Mesenteric fat pad (tissue), 1 donor: ENCODE results near the gene CKLF. TPM values are rescaled to one million over a fixed set of nuclear protein-coding genes. Genes with fewer than 3 reads are reported as not detected.

ENCODE experiments used
- DNase-seq: peaks from one replicate; pipeline ENCODE4 v3.0.0-alpha.2; 2020; ENCODE audit warnings: low spot score
- total RNA-seq: library from RNA; stranded (reverse); fragmentation: NEBNext Ultra II Directional; extraction: Animal tissue kit (Norgen Biotek cat#: 25700); gene quantifications from one replicate; pipeline ENCODE4 v1.2.1, GENCODE V29; 2021
- donor health status: DM: yes; HTN: yes; CAD: no.

Gene CKLF
- total RNA-seq, 1 donor from 2014 or later = 41.6 TPM

- peak; percentile 97 for DNase-seq
These were observed 35.4 kb upstream of the CKLF start for GRCh38 chr16:66516808-66517585.

GRCh38 chr16:66517586-66518263, 34.7 kb upstream of the CKLF start:
- peak; percentile 62 for DNase-seq

GRCh38 chr16:66519482-66520373, 32.6 kb upstream of the CKLF start:
- peak; percentile 62 for DNase-seq

GRCh38 chr16:66520406-66521170, 31.8 kb upstream of the CKLF start:
- peak; percentile 68 for DNase-seq

GRCh38 chr16:66521252-66521713, 31.1 kb upstream of the CKLF start:
- DNase-seq = peak; percentile 77

GRCh38 chr16:66521951-66522771, 30.2 kb upstream of the CKLF start:
- DNase-seq = peak; percentile 86

- DNase-seq = no peak
These were observed 29.4 kb upstream of the CKLF start for GRCh38 chr16:66522816-66523590.

- DNase-seq = peak; percentile 64
These were observed 28.5 kb upstream of the CKLF start for GRCh38 chr16:66523861-66524354.

- DNase-seq = peak; percentile 57
These were observed 27.7 kb upstream of the CKLF start for GRCh38 chr16:66524601-66525164.

- peak; percentile 35 for DNase-seq
These were observed 26.8 kb upstream of the CKLF start for GRCh38 chr16:66525396-66526180.

- DNase-seq = no peak
These were observed 24.1 kb upstream of the CKLF start for GRCh38 chr16:66528294-66528693.

- no peak for DNase-seq
These were observed 22.9 kb upstream of the CKLF start for GRCh38 chr16:66529475-66529874.

GRCh38 chr16:66534376-66534799, 18.0 kb upstream of the CKLF start:
- no peak for DNase-seq

- no peak for DNase-seq
These were observed 15.9 kb upstream of the CKLF start for GRCh38 chr16:66536525-66536924.

GRCh38 chr16:66537236-66537635, 15.1 kb upstream of the CKLF start:
- no peak for DNase-seq

- DNase-seq = no peak
These were observed 13.5 kb upstream of the CKLF start for GRCh38 chr16:66538910-66539309.

GRCh38 chr16:66539623-66540469, 12.5 kb upstream of the CKLF start:
- no peak for DNase-seq
